Fibroblast of pulmonary artery (primary cell): ENCODE data around the gene RELB.
A peak's percentile ranks its signal among the peaks of the same experiment; 100 is the strongest.

Source experiments
- DNase-seq: peaks from one replicate; pipeline ENCODE4 v3.0.0-alpha.2; 2010; ENCODE audit warnings: low read depth
- H3K4me3 ChIP-seq: replicated peaks from 2 replicates; pipeline ENCODE4 v1.5.1; 2011; ENCODE audit warnings: low read depth, mild to moderate bottlenecking, control low read depth, low read length, moderate library complexity
- TF ChIP-seq, protein P1 (sequence below): IDR thresholded peaks from 2 replicates; pipeline ENCODE4 v1.5.1; 2011; ENCODE audit warnings: mild to moderate bottlenecking, control low read depth, low read length, inconsistent platforms; ENCODE audit errors: missing control alignments

The RELB gene

DNA sequence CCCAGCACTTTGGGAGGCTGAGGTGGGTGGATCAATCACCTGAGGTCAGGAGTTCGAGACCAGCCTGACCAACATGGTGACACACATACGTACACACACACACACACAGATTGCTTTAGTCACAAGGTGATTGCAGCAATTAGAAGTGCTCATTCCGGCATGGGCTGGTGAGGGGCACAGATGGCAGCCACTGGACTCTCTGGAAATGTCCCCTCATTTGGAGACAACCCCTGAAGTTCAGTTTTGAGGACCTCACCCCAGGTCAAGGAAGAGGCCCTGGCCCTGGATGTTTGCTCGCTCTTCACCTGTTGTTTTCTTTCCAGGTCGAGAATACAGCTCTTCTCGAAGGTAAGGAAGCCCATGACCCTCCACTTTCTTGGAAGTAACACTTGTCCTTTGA is 69.0 kb downstream of the RELB start:
- H3K4me3 ChIP-seq = no peak overlapping the region
- TF ChIP-seq, protein P1, sequence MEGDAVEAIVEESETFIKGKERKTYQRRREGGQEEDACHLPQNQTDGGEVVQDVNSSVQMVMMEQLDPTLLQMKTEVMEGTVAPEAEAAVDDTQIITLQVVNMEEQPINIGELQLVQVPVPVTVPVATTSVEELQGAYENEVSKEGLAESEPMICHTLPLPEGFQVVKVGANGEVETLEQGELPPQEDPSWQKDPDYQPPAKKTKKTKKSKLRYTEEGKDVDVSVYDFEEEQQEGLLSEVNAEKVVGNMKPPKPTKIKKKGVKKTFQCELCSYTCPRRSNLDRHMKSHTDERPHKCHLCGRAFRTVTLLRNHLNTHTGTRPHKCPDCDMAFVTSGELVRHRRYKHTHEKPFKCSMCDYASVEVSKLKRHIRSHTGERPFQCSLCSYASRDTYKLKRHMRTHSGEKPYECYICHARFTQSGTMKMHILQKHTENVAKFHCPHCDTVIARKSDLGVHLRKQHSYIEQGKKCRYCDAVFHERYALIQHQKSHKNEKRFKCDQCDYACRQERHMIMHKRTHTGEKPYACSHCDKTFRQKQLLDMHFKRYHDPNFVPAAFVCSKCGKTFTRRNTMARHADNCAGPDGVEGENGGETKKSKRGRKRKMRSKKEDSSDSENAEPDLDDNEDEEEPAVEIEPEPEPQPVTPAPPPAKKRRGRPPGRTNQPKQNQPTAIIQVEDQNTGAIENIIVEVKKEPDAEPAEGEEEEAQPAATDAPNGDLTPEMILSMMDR = no peak
- DNase-seq = no peak

DNA sequence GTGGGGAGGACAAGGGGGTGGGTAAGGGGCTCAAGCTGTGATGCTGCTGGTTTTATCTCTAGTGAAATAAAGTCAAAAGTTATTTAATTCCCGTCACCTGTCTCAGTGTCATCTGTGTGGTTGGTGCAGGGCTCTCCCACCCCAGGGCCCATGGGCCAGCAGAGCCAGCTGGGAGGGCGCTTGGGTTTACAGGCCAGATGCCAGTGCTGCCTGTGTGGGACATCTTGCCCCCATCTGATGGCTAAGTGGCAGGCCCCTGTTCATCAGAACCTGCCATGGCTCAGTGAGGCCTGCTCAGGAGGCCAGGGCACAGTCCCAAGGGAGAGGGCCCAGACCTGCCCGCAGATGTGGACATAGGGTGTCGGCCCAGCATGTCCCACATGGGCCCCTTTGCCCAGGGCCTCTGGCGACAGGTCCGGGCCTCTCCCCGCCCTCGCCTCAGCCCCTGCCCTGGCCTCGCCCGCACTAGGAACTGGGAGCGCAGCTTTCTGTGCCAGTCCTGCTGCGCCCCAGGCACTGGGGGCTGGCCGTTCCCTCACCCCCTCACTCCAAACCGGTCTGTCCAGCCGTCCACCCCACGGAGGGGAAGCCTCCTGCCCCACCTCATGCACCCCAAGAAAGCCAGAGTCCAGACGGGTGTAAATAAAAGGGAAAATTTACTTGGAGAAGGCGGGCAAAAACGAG is 69.7 kb downstream of the RELB start:
- TF ChIP-seq, protein P1 = no peak
- DNase-seq = no peak
- no peak overlapping the region for H3K4me3 ChIP-seq

DNA sequence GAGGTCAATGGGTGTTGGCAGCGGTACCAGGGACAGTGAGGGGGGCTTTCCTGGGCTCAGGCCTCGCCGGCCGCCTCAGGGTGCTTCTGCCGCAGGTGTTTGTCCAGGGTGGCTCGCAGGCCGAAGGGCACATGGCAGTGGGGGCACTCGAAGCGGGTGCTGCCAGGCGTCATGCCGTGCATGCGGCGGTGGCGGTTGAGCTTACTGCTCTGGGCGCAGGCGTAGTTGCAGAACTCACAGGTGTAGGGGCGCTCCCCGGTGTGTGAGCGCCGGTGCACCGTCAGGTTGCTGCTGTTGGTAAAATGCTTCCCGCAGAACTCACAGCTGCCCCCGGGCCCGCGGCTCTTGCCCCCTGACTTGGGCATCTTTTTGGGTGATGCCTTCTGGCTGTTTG is 70.3 kb downstream of the RELB start:
- TF ChIP-seq, protein P1 = no peak
- DNase-seq = no peak
- no peak overlapping the region for H3K4me3 ChIP-seq

DNA sequence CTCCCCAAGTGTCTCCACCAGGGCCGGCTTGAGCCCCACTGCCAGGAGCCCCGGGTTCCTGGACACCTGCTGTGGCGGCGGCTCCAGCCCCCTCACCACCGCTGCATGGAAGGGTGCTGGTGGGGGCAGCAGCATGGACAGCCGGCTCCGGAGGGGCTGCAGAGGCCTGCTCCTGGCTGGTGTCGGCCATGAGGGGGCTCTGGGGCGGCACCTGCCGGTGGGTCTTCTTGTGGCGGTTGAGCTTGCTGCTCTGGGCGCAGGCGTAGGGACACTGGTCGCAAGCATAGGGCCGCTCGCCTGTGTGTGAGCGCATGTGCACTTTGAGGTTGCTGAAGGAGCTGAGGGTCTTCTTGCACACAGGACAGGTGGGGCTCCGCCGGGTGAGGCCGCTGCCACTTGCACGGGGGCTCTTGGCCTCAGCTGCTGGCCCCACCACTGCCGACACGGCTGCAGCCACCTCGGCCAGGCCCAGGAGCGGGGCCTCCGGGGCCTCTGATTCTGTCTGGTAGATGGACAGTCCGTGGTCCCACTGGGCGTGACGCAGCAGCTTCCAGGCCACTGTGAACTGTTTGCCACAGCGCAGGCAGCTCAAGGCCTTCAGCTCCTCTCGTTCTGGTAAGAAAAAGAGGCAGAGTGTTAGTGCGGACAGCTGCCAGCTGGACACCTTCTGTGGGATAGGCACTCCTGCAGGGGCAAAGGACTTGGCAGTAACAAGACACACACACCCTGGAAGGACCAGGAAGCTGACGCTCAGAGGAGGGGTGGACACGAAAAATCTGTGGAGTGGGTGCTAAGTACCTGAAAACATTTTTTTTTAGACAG is 70.9 kb downstream of the RELB start:
- DNase-seq = no peak
- TF ChIP-seq, protein P1 = no peak
- H3K4me3 ChIP-seq = no peak overlapping the region

DNA sequence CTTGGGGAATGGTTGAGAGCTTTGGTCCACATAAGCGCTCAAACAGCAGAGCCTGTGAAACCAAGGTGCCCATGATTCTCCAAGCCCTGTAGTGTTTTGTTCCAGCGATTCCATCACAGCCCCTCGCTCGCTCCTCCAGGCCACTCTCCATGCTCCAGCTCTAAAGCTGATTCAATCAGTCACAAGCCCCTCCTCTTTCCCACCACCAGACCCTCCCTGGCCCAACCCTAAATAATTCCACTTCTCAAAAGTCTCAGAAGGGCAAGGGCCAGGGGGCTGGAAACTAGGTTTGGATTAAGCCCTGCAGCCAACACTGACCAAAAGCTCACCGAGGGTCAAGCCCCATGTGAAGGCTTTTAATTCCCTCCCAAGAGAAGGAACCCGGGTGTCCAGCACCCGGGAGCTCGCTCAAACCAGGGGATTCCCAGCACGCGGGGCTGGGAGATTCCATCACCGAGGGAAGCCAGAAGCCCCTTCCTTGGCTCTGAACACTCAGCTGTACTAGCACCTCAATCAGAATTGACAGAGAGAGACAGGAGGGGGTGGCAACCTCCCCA is 73.6 kb downstream of the RELB start:
- no peak for DNase-seq
- no peak overlapping the region for H3K4me3 ChIP-seq
- TF ChIP-seq, protein P1 = no peak

DNA sequence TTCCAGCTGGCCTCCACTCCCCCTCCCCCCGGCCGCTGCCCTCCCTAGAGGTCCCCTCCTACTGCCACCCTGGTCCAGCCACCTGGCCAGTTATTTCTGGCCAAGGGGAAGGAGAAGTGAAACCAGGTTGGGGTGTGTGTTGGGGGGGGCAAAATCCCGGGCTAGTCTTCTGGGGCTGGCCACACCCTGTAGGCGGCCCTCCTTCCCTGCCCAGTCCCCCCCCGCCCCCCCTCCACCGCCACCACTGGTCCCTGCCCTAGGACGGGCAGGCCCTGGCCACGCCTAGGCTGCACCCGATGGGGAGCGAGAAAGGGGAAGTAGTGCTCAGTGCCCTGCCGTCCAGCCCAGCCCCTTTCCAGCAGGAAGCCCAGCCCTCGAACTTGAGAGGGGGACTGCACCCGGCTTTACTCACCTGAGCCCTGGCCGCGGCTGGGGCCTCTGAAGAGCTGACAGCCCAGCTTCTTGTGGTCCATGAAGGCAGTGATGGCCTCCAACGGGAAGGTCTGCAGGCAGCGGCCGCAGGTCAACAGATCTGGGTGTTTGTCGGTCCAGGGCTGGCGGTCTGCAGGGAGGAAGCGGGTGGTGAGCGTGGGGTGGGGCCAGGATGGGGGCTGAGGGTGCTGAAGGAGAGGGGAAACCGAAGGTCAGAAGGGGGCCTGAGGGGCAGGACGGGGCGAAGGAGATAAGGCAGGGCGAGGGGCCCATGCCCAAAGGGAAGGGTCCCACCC is 74.2 kb downstream of the RELB start:
- H3K4me3 ChIP-seq = peak overlapping the region; percentile 48
- no peak for DNase-seq
- TF ChIP-seq, protein P1 = no peak
